Central memory CD8-positive, alpha-beta T cell (primary cell): Measurements from ENCODE around the gene SNRPD2.

Source experiments
- ATAC-seq: fragments of 150-1000 bp; cut with Tn5 transposase; replicated peaks from 2 replicates; pipeline ENCODE4 v1.10.0; 2022; ENCODE audit warnings: mild to moderate bottlenecking, moderate FRiP score, moderate number of reproducible peaks; ENCODE audit not compliant: poor library complexity, severe bottlenecking; ENCODE audit errors: extremely low read depth
- DNase-seq, 2 donors: peaks; one replicate each; pipeline ENCODE4 v3.0.0; 2021; ENCODE audit warnings: low spot score in 2 of 2
- H3K27ac Mint-ChIP-seq: one replicate; pipeline ENCODE4 v1.8.0; 2022; ENCODE audit warnings: low read depth, mild to moderate bottlenecking, moderate library complexity, mixed read lengths
- H3K27me3 Mint-ChIP-seq: one replicate; pipeline ENCODE4 v1.8.0; 2022; ENCODE audit warnings: mixed read lengths
- H3K36me3 Mint-ChIP-seq: one replicate; pipeline ENCODE4 v1.8.0; 2022; ENCODE audit warnings: mild to moderate bottlenecking, moderate library complexity, mixed read lengths; ENCODE audit not compliant: insufficient read depth
- H3K4me1 Mint-ChIP-seq: one replicate; pipeline ENCODE4 v1.8.0; 2022; ENCODE audit warnings: mixed read lengths
- H3K4me3 Mint-ChIP-seq: one replicate; pipeline ENCODE4 v1.8.0; 2022; ENCODE audit warnings: mild to moderate bottlenecking, moderate library complexity, mixed read lengths
- H3K9me3 Mint-ChIP-seq: one replicate; pipeline ENCODE4 v1.8.0; 2022; ENCODE audit warnings: mixed read lengths

The SNRPD2 gene

DNA sequence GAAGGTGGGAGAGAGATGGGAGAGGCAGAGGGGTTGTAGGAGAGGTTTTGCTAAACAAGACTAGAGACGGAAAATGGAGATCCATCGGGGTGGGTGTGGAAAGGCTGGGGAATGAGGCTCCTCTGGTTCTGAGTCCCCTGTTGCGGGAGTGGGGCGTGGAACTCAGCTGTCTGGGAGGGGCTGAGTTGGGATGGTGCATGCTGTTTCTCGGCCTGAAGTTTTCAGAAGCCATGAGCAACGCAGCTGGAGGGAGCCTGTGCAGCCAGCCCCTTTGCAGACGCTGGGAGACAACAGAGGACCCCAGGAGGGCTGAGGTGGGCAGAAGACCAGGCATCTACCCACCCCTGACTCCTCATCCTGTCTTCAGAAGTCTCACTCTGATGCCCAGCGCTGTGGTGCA lies 31.1 kb downstream of the SNRPD2 start:
- H3K4me1 Mint-ChIP-seq, result no peaks in the 10 kb centered on the region
- no peak overlapping the region for H3K27ac Mint-ChIP-seq
- peaks cover 9% of the 10 kb centered on the region for H3K27me3 Mint-ChIP-seq
- no peak overlapping the region for H3K4me3 Mint-ChIP-seq
- no peak for ATAC-seq
- no peak for DNase-seq
- H3K9me3 Mint-ChIP-seq, result no peaks in the 10 kb centered on the region
- H3K36me3 Mint-ChIP-seq, result no peaks in the 10 kb centered on the region

DNA sequence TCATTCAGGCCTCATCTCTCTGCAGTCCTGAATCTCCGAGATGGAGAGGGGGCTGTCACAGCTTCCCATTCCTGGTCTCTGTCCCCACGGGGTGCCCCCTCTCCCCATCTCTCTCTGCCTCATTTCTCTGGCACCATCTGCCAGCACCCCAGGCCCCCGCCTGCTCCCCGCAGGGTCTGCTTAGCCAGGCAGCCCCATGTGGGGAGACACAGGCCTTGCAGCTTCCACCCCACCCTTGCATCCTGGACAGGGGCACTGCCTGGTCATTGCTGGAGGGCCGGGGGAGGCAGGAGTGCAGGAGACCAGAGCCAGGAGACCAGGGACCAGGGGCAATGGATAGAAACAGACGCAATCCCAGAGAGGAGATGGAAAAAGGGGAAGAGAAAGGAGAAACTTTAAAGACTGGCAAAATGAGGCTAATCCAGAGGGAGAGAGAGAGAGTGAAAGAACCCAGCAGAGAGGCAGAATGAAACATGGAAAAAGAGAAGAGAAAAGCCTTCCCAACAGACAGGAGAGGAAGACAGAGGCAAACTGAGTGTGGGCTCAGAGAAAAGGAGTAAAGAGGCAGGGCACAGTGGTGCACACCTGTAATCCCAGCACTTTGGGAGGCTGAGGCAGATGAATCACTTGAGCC lies 32.5 kb downstream of the SNRPD2 start:
- ATAC-seq, result no peak
- Mint-ChIP-seq H3K36me3 (no peaks in the 10 kb centered on the region), H3K4me3 (no peak overlapping the region), H3K27me3 (peaks cover 9% of the 10 kb centered on the region), H3K4me1 (no peaks in the 10 kb centered on the region), H3K9me3 (no peaks in the 10 kb centered on the region), H3K27ac (peak overlapping the region; percentile 35)
- no peak for DNase-seq

DNA sequence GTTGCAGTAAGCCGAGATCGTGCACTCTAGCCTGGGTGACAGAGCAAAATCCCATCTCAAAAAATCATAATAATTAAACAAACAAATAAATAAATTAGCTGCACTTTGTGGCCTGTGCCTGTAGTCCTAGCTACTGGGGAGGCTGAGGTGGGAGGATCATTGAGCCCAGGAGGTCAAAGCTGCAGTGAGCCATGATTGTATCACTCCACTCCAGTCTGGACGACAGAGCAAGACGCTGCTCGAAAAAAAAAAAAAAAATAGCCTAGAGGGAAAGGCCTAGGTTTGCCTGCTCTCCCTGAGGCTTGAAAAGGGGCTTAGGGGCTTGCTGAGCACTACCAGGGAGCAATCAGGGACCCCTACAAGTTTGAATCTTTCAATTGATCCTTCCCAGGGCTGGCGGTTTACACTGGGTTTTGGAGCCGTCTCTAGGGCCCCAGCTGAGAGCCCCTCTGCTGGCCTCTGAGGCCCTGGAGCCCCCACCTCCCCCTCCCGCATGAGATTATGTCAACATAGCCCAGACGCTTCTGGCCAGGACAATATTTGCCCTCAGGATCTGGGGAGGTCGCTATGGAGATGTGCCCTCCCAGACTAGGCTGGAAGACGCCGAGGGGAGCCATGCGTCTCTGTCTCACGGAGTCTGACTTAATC lies 34.1 kb downstream of the SNRPD2 start:
- Mint-ChIP-seq H3K27ac (no peak overlapping the region), H3K4me1 (no peaks in the 10 kb centered on the region), H3K4me3 (no peak overlapping the region), H3K27me3 (peaks cover 9% of the 10 kb centered on the region), H3K9me3 (no peaks in the 10 kb centered on the region), H3K36me3 (no peaks in the 10 kb centered on the region)
- ATAC-seq (no peak), DNase-seq (no peak)

DNA sequence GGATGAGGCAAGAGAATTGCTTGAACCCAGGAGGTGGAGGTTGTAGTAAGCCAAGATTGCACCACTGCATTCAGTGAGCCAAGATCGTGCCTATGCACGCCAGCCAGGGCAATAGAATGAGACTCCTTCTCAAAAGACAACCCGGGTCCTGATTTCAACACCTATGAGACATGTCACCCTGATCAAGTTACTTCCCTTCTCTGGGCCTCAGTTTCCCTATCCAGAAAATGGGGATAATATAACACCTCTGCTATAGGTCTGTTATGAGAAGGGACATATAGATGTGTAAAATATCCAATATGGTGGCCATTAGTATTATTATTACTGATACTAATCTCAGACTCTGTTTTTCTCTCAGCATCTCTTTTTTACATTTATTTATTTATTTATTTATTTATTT lies 36.7 kb downstream of the SNRPD2 start:
- no peak overlapping the region for H3K27ac Mint-ChIP-seq
- H3K36me3 Mint-ChIP-seq, result no peaks in the 10 kb centered on the region
- peaks cover 1% of the 10 kb centered on the region for H3K27me3 Mint-ChIP-seq
- ATAC-seq, result no peak
- DNase-seq, result no peak
- no peak overlapping the region for H3K4me3 Mint-ChIP-seq
- no peaks in the 10 kb centered on the region for H3K4me1 Mint-ChIP-seq
- H3K9me3 Mint-ChIP-seq, result no peaks in the 10 kb centered on the region

DNA sequence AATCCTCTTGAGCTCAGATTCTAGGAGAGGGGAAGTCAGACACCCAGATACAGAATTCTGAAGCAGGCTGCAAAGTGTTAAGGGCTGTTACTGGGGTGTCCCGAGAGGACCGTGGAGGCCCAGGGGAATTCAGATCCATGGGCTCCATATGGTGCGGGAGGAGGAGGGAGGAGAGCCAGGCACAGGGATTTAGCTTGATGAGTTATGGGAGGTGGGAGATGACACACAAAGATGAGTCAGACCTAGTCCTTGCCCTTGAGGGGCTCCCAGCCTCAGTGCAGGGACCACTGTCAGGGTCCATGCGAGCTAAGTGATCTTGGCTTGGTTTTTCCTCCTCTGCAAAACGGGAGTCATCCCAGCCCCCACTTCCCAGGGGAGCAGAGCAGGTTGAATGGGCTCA lies 38.1 kb downstream of the SNRPD2 start:
- no peak for DNase-seq
- Mint-ChIP-seq H3K9me3 (no peaks in the 10 kb centered on the region), H3K4me1 (no peaks in the 10 kb centered on the region), H3K36me3 (no peaks in the 10 kb centered on the region), H3K4me3 (no peak overlapping the region), H3K27me3 (no peaks in the 10 kb centered on the region), H3K27ac (no peak overlapping the region)
- no peak for ATAC-seq

DNA sequence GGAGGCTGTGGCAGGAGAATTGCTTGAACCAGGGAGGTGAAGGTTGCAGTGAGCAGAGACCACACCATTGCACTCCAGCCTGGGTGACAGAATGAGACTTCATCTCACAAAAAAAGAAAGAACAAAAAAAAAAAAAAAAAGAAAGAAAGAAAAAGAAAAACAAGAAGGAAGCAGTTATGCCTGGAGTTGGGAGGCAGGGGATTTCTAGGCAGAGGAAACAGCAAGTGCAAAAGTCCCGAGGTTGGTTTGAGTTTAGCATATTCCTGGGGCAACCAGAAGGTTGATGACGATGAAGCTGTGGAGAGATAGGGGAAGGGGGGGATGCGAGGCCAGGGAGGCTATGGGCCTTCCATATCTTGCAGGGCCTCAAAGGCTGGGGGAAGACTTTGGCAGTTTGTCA lies 41.0 kb downstream of the SNRPD2 start:
- DNase-seq, result no peak
- ATAC-seq, result no peak
- H3K27ac Mint-ChIP-seq, result no peak overlapping the region
- H3K9me3 Mint-ChIP-seq, result no peaks in the 10 kb centered on the region
- no peaks in the 10 kb centered on the region for H3K27me3 Mint-ChIP-seq
- H3K4me3 Mint-ChIP-seq, result no peak overlapping the region
- H3K36me3 Mint-ChIP-seq, result peaks cover 2% of the 10 kb centered on the region
- H3K4me1 Mint-ChIP-seq, result peaks cover 8% of the 10 kb centered on the region

DNA sequence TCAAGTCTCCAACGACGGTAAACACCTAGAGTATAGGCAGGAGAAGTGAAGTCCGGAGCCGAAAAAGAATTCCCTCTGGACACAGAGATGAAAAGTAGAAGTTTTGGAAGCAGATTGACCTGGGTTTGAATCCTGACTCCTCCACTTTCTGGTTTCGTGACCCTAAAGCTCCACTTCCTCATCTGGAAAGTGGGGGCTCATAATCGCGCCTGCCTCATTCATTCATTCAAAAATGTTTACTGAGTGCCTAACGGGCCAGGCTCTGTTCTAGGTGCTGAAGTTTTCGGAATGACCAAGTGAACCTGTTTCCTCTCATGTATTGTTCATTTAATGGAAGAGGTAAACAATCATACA lies 45.4 kb downstream of the SNRPD2 start:
- Mint-ChIP-seq H3K9me3 (peaks cover 2% of the 10 kb centered on the region), H3K36me3 (peaks cover 9% of the 10 kb centered on the region), H3K4me3 (peak overlapping the region; percentile 74), H3K4me1 (peaks cover 38% of the 10 kb centered on the region), H3K27ac (peak overlapping the region; percentile 49), H3K27me3 (no peaks in the 10 kb centered on the region)
- no peak for ATAC-seq
- no peak for DNase-seq

DNA sequence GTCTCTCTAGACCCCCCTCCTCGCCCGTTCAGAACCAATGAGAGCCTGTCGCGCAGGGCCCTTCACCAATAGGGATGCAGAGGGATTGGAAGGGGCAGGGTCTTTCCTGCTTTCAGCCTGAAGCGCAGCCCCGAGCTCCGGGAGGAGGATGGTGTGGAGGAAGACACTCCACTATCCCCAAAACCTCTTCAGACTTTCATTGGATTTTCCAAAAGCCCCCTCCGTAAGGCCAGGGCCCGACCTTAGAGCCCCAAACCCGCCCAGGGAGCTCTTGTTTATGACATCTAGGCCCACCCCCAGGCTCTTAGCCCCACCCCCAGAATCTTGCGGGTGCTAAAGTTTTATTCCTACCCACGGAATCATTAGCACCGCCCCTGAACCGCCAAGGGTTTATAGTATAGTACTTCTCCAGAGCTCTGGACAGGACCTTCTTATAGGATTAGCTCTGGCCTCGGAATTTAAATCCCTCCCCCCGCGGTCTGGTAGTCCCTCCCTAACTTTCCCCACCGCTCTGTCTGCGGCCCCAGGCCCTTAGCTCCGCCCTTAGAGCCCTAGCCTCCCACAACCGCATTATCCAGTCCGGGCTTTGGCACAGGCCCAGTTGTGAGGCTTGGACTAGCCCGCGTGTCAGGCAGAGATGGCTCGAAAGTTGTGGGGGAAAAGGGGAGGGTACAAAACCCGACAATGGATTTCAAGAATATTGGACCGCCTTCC lies 46.0 kb downstream of the SNRPD2 start:
- Mint-ChIP-seq H3K4me3 (peak overlapping the region; percentile 74), H3K27me3 (no peaks in the 10 kb centered on the region), H3K4me1 (peaks cover 43% of the 10 kb centered on the region), H3K36me3 (peaks cover 13% of the 10 kb centered on the region), H3K9me3 (peaks cover 6% of the 10 kb centered on the region), H3K27ac (peak overlapping the region; percentile 49)
- ATAC-seq (peak; percentile 44), DNase-seq (peak; percentile 63 to 74)

DNA sequence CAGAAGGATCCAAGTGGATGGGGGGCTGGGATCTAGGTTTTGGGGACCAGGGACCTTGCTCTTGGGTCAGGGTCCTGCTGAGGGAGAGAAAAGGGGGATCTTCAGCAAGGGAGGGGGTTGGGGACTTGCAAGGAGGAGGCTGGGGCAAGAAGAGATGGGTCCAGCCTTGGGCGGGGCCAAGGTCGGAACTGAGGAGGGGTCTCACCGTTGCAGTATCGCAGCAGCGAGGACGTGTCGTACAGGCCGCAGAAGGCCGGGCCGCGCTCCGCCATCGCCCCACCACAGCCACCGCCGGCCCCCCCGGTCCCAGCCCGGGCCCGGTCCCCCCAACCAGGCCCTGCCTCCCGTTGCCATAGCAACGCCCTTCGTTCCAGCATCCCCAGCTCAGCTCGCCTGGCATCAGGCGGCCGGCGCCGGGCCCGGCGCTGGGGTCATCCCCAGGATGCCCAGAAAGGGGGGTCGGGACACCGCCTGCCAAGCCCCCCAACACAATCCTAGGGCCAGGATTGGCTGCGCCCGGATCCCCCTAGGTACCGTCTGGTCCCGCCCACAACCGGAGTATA lies 46.6 kb downstream of the SNRPD2 start:
- H3K36me3 Mint-ChIP-seq, result peaks cover 14% of the 10 kb centered on the region
- H3K27ac Mint-ChIP-seq, result peak overlapping the region; percentile 49
- peak overlapping the region; percentile 74 for H3K4me3 Mint-ChIP-seq
- H3K9me3 Mint-ChIP-seq, result peaks cover 6% of the 10 kb centered on the region
- peak in 1 of 2 donors; percentile 30 for DNase-seq
- H3K27me3 Mint-ChIP-seq, result no peaks in the 10 kb centered on the region
- peaks cover 47% of the 10 kb centered on the region for H3K4me1 Mint-ChIP-seq
- ATAC-seq, result no peak

DNA sequence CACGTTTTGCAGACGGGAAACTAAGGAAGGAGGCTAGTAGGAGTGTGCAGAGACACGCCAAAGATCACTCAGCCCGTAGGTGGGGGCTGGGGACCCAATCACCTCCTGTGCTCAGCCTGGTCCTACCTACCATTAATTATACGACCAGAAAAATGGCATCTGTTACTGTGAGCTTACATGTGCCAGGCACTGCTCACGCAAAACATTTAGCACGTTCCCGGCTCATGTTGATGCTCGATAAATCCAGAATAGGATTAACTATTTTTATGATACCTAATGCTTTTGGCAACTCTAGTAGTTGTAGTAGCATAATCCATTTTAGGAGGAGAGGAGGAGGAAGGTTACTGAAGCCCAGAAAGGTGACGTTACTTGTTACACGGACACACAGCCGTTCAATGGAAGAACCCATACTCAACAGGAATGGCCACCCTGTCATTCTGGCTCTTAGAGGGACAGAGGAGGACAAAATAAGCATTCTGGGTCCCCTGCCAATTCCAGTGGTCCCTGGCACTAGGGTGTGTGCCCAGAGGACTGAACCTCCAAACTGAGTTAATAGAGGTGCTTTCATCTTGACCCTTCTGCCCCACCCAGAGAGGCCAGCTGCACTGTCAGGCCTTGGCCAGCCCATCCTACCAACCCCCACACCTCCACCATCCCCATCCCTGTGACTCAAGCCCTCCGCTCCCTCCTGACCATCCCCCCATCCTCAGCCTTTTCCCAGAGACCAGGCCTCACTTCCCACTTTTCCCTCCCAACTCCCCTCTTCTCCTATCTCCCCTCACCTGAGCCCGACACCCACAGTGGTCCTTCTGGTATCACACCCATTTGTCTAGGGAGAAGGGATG lies 47.6 kb downstream of the SNRPD2 start:
- Mint-ChIP-seq H3K4me1 (peaks cover 48% of the 10 kb centered on the region), H3K27ac (no peak overlapping the region)

DNA sequence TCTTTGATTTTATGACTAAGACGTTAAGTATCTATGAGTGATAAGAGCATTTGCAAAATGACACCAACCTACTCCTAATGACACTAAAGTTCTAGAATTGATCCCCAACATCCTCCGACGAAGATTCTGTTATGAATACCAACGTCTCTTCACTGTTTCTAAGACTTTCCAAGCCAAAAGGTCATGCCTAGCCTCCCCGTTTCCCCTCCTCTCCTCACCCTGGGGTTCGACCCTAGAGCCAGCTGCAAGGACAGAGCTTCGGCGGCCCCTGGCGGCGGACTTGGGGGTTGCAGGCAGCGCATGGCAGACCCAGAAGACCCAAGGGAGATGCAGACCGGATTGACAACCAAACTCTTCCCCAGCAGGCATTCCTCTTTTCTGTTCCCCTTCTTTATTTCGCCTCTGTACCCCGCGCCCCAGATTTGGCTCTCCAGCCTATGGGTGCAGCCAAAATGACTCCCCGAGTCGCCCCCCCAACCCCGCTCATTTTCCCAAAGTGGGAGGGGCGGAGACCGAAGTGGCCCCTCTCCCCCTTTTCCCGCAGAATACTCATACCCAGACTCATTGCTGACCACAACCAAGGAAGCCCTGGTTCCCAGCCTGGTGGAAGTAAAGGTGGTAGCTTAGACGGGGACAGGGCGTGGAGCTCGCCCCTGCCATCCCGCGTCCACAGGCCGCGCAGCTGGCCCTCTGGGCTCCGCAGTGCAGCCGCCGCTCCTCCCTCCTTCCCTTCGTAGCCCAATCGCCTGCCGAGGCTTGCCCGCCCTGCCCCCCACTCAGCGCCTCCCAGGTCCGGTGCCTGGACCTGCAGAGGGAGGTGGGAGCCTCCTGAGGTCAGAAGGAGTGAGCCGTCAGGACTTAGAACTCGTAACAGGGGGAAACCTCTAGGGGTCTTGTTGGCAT lies 48.5 kb downstream of the SNRPD2 start:
- DNase-seq (peak; percentile 84 to 95), ATAC-seq (peak; percentile 30)
- peaks cover 17% of the 10 kb centered on the region for H3K36me3 Mint-ChIP-seq
- peak overlapping the region; percentile 97 for H3K27ac Mint-ChIP-seq
- H3K9me3 Mint-ChIP-seq, result peaks cover 6% of the 10 kb centered on the region
- H3K4me3 Mint-ChIP-seq, result peak overlapping the region; percentile 78
- H3K4me1 Mint-ChIP-seq, result peaks cover 56% of the 10 kb centered on the region
- no peaks in the 10 kb centered on the region for H3K27me3 Mint-ChIP-seq

More for the DNA sequence above, 47.6 kb downstream of the SNRPD2 start:
- Mint-ChIP-seq H3K27me3 (no peaks in the 10 kb centered on the region), H3K4me3 (peak overlapping the region; percentile 74), H3K9me3 (peaks cover 6% of the 10 kb centered on the region), H3K36me3 (peaks cover 14% of the 10 kb centered on the region)
- DNase-seq (no peak), ATAC-seq (no peak)
